K562 (cell line): ENCODE measurements around the gene RBX1. TPM values are rescaled to one million over a fixed set of nuclear protein-coding genes. Genes with fewer than 3 reads are reported as not detected.

Source experiments
- BMI1 ChIP-seq: fragments of 150-350 bp; IDR thresholded peaks from 2 replicates; pipeline ENCODE4 v1.6.1; 2014; ENCODE audit warnings: low read length
- CCNT2 ChIP-seq: IDR thresholded peaks from 2 replicates; pipeline ENCODE4 v1.6.1; 2011; ENCODE audit warnings: borderline replicate concordance, low read depth, mild to moderate bottlenecking, moderate library complexity, mixed read lengths, low read length; ENCODE audit not compliant: insufficient read length; ENCODE audit errors: extremely low read depth
- HMGN3 ChIP-seq: IDR thresholded peaks from 2 replicates; pipeline ENCODE4 v1.6.1; 2011; ENCODE audit warnings: borderline replicate concordance, low read depth, mild to moderate bottlenecking, mixed read lengths, low read length; ENCODE audit not compliant: insufficient read length; ENCODE audit errors: extremely low read depth
- HNRNPL ChIP-seq: fragments of 200-400 bp; formaldehyde crosslinking; IDR thresholded peaks from 2 replicates; pipeline ENCODE4 v1.6.1; 2017; ENCODE audit warnings: low read depth, mild to moderate bottlenecking, low read length
- MBD2 ChIP-seq: sonication (generic); IDR thresholded peaks from 2 replicates; pipeline ENCODE4 v1.6.1; 2016; ENCODE audit warnings: low read depth, borderline replicate concordance
- MYC ChIP-seq, 2 experiments: fragments of 250-450 bp in 1 of 2; sonication (Bioruptor Pico) in 1 of 2; IDR thresholded peaks; 2 replicates each; pipeline versions ENCODE4 v1.5.1 to v1.6.1; 2012 to 2021; ENCODE audit warnings: low read depth in 2 of 2, borderline replicate concordance in 1 of 2, improper control_type of control experiment in 1 of 2, low read length in 1 of 2, mild to moderate bottlenecking in 1 of 2, moderate library complexity in 1 of 2
- POLR2A ChIP-seq: fragments of 450-650 bp; conservative IDR thresholded peaks from 2 replicates; pipeline ENCODE4 v1.6.1; 2016
- POLR2H ChIP-seq: IDR thresholded peaks from 2 replicates; pipeline ENCODE4 v1.6.1; 2016; ENCODE audit warnings: missing genetic modification characterization, low read depth, mild to moderate bottlenecking, control low read depth, missing compliant biosample characterization, moderate library complexity
- YY1 ChIP-seq, 3 experiments: IDR thresholded peaks; 2 replicates each; pipeline ENCODE4 v1.6.1; 2011; ENCODE audit warnings: low read length in 2 of 3, mild to moderate bottlenecking in 2 of 3, moderate library complexity in 2 of 3, borderline replicate concordance in 1 of 3, control low read depth in 1 of 3, low read depth in 1 of 3; ENCODE audit not compliant: insufficient read depth in 3 of 3, insufficient replicate concordance in 2 of 3, control insufficient read depth in 1 of 3, insufficient read length in 1 of 3; ENCODE audit errors: extremely low read depth in 1 of 3
- polyA plus RNA-seq, 8 experiments: library from polyadenylated mRNA; depleted of rRNA in 4 of 8; stranded (reverse) in 5 of 8; unstranded in 3 of 8; fragments of >200 nt; fragmentation: Nextera tagmentation in 2 of 8; fragmentation: Illumina TruSeq in 1 of 8; extraction: Ambion mirVana in 2 of 8; extraction: Trizol in 1 of 8; gene quantifications; 2 replicates each; pipeline versions ENCODE4 v1.2.1 to v1.2.3, GENCODE V29; 2011 to 2014; ENCODE audit warnings: inconsistent platforms in 1 of 8, missing spikeins in 1 of 8
- total RNA-seq, 7 experiments: library from RNA; depleted of rRNA in 6 of 7; stranded (reverse); fragments of >200 nt in 6 of 7; fragmentation: Illumina TruSeq in 2 of 7; extraction: Trizol in 2 of 7; gene quantifications; 2 replicates each; pipeline versions ENCODE4 v1.2.1 to v1.2.3, GENCODE V29; 2011 to 2021; ENCODE audit warnings: low replicate concordance in 1 of 7
- TF ChIP-seq, protein P1 (sequence below): fragments of 450-650 bp; formaldehyde crosslinking; IDR thresholded peaks from 2 replicates; pipeline ENCODE4 v1.4.0; 2020; ENCODE audit warnings: mild to moderate bottlenecking, mixed read lengths
- TF ChIP-seq, protein P2 (sequence below), 3 experiments: IDR thresholded peaks in 2 of 3; conservative IDR thresholded peaks in 1 of 3; 2 replicates each; pipeline ENCODE4 v1.5.1; 2011 to 2012; ENCODE audit warnings: low read length in 3 of 3, mild to moderate bottlenecking in 3 of 3, control low read depth in 2 of 3, improper control_type of control experiment in 1 of 3, inconsistent platforms in 1 of 3, low read depth in 1 of 3, mixed read lengths in 1 of 3, moderate library complexity in 1 of 3; ENCODE audit not compliant: insufficient read depth in 2 of 3
- TF ChIP-seq, protein P3 (sequence below): fragments of 200-800 bp; sonication (Bioruptor generic); IDR thresholded peaks from 2 replicates; pipeline ENCODE4 v1.6.1; 2017; ENCODE audit warnings: missing genetic modification characterization, missing compliant biosample characterization
- TF ChIP-seq, protein P4 (sequence below), 2 experiments: IDR thresholded peaks; 2 replicates each; pipeline ENCODE4 v1.6.1; 2011; ENCODE audit warnings: borderline replicate concordance in 1 of 2, control low read depth in 1 of 2, low read depth in 1 of 2, low read length in 1 of 2, mild to moderate bottlenecking in 1 of 2, mixed read lengths in 1 of 2, moderate library complexity in 1 of 2; ENCODE audit not compliant: insufficient read depth in 1 of 2, insufficient read length in 1 of 2, poor library complexity in 1 of 2, severe bottlenecking in 1 of 2; ENCODE audit errors: extremely low read depth in 1 of 2
- TF ChIP-seq, protein P5 (sequence below): IDR thresholded peaks from 2 replicates; pipeline ENCODE4 v1.6.1; 2011; ENCODE audit warnings: borderline replicate concordance, low read depth, mild to moderate bottlenecking, moderate library complexity, low read length; ENCODE audit not compliant: insufficient read depth, poor library complexity, severe bottlenecking

Gene RBX1
- total and polyA plus RNA-seq, 9 of the 15 experiments (the other 6 are each of a cell fraction or from before 2014, with no cell fraction given): 44.0 to 259 (median 67.9) TPM

DNA sequence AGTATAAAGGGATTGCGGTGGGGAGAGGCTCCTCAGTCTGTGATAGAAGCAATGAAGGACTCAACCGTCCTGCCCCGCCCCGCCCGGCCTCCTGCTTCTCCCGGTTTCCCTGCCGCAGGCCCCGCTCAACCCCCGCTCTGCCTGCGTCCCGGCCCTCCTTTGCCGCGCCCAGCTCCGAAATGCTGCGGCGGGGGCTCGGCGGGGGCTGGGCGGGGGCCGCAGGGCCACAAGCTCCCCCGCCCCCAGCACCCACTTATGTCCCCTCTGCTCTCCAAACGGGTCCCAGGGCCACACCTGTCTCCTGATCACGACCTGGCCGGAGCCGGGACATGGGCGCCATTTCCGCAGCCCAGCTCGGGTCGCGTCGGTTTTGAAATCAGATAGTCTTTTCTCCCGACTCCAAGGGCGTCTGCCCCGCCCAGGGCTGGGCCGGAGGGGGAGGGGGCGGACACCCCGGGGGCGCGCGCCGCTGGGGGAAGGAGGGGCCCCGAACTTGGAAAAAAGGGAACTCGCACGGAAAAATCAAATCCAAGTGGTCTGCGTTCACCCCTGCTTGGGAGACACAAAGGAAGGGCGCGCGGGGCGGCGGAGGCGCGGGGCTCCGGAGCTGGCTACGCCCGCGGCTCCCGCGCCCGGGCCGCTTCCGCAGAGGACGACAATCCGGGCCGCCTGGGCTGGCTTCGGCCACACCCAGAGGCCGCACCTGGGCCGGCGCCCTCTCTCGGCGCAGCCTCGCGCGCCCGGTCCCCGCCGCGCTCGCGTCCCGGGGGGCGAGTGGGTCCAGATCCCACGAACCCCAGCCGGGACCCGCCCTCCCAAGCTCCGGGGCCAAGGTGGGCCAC is 70.7 kb downstream of the RBX1 start (continued):
- TF ChIP-seq, protein P1, sequence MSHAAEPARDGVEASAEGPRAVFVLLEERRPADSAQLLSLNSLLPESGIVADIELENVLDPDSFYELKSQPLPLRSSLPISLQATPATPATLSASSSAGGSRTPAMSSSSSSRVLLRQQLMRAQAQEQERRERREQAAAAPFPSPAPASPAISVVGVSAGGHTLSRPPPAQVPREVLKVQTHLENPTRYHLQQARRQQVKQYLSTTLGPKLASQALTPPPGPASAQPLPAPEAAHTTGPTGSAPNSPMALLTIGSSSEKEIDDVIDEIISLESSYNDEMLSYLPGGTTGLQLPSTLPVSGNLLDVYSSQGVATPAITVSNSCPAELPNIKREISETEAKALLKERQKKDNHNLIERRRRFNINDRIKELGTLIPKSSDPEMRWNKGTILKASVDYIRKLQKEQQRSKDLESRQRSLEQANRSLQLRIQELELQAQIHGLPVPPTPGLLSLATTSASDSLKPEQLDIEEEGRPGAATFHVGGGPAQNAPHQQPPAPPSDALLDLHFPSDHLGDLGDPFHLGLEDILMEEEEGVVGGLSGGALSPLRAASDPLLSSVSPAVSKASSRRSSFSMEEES: no peak
- TF ChIP-seq HMGN3 (peak; percentile 9), YY1 (IDR thresholded peaks at IDR 0.05; ENCODE audit: borderline replicate concordance in 1 of 3, control insufficient read depth in 1 of 3, extremely low read depth in 1 of 3, insufficient read depth in 3 of 3, insufficient read length in 1 of 3, insufficient replicate concordance in 2 of 3, low read depth in 1 of 3, low read length in 2 of 3) (peak; percentile 46 to 91 (median 75)), CCNT2 (peak; percentile 50), HNRNPL (peak; percentile 17; the same call in 1 of the 2 replicates), MYC (IDR thresholded peaks at IDR 0.05; ENCODE audit: low read depth, low read length) (peak; percentile 2; the same call in 1 of the 2 replicates), MYC (CRISPR knock-in tag; IDR thresholded peaks at IDR 0.05; ENCODE audit: borderline replicate concordance, low read depth) (no peak), MBD2 (peak; percentile 37; the same call in 1 of the 2 replicates), POLR2A (peak; percentile 80), POLR2H (peak; percentile 66), BMI1 (no peak)
- TF ChIP-seq, protein P2, sequence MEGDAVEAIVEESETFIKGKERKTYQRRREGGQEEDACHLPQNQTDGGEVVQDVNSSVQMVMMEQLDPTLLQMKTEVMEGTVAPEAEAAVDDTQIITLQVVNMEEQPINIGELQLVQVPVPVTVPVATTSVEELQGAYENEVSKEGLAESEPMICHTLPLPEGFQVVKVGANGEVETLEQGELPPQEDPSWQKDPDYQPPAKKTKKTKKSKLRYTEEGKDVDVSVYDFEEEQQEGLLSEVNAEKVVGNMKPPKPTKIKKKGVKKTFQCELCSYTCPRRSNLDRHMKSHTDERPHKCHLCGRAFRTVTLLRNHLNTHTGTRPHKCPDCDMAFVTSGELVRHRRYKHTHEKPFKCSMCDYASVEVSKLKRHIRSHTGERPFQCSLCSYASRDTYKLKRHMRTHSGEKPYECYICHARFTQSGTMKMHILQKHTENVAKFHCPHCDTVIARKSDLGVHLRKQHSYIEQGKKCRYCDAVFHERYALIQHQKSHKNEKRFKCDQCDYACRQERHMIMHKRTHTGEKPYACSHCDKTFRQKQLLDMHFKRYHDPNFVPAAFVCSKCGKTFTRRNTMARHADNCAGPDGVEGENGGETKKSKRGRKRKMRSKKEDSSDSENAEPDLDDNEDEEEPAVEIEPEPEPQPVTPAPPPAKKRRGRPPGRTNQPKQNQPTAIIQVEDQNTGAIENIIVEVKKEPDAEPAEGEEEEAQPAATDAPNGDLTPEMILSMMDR (IDR thresholded peaks at IDR 0.05 in 2 of 3, conservative IDR thresholded peaks at IDR 0.05 in 1 of 3; ENCODE audit: insufficient read depth in 2 of 3, low read depth in 1 of 3, low read length in 3 of 3): peak in 1 of 3 experiments; percentile 19; a peak in 1 of 6 replicates
- TF ChIP-seq, protein P3, sequence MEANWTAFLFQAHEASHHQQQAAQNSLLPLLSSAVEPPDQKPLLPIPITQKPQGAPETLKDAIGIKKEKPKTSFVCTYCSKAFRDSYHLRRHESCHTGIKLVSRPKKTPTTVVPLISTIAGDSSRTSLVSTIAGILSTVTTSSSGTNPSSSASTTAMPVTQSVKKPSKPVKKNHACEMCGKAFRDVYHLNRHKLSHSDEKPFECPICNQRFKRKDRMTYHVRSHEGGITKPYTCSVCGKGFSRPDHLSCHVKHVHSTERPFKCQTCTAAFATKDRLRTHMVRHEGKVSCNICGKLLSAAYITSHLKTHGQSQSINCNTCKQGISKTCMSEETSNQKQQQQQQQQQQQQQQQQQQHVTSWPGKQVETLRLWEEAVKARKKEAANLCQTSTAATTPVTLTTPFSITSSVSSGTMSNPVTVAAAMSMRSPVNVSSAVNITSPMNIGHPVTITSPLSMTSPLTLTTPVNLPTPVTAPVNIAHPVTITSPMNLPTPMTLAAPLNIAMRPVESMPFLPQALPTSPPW (CRISPR knock-in tag): peak; percentile 86
- TF ChIP-seq, protein P4, sequence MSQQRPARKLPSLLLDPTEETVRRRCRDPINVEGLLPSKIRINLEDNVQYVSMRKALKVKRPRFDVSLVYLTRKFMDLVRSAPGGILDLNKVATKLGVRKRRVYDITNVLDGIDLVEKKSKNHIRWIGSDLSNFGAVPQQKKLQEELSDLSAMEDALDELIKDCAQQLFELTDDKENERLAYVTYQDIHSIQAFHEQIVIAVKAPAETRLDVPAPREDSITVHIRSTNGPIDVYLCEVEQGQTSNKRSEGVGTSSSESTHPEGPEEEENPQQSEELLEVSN (IDR thresholded peaks at IDR 0.05; ENCODE audit: borderline replicate concordance in 1 of 2, extremely low read depth in 1 of 2, insufficient read depth in 1 of 2, insufficient read length in 1 of 2, low read depth in 1 of 2, low read length in 1 of 2, poor library complexity in 1 of 2, severe bottlenecking in 1 of 2): peak in 1 of 2 experiments; percentile 63
- TF ChIP-seq, protein P5, sequence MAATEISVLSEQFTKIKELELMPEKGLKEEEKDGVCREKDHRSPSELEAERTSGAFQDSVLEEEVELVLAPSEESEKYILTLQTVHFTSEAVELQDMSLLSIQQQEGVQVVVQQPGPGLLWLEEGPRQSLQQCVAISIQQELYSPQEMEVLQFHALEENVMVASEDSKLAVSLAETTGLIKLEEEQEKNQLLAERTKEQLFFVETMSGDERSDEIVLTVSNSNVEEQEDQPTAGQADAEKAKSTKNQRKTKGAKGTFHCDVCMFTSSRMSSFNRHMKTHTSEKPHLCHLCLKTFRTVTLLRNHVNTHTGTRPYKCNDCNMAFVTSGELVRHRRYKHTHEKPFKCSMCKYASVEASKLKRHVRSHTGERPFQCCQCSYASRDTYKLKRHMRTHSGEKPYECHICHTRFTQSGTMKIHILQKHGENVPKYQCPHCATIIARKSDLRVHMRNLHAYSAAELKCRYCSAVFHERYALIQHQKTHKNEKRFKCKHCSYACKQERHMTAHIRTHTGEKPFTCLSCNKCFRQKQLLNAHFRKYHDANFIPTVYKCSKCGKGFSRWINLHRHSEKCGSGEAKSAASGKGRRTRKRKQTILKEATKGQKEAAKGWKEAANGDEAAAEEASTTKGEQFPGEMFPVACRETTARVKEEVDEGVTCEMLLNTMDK: peak; percentile 97
